GM18951 (cell line): ENCODE results near the gene MAST4.

Source experiments
- POLR2A ChIP-seq: IDR thresholded peaks from 4 replicates; pipeline ENCODE4 v1.6.1; 2011; ENCODE audit warnings: mild to moderate bottlenecking; ENCODE audit not compliant: insufficient read length, insufficient read depth; ENCODE audit errors: extremely low read depth
- in situ Hi-C: fragments of 300-500 bp; cut with MboI; formaldehyde crosslinking; loops from one replicate; pipeline ENCODE4 v1.12.0; 2022; ENCODE audit warnings: low sequenced_read_pairs, mixed read lengths, inconsistent platforms; ENCODE audit not compliant: unreplicated experiment

The MAST4 gene

GRCh38 chr5:67095346-67096171 lies 499.4 kb downstream of the MAST4 start:
- no peak for TF ChIP-seq POLR2A
- in situ Hi-C loops: no loop called here

- TF ChIP-seq POLR2A: no peak
- in situ Hi-C loops: no loop called here
Measured at GRCh38 chr5:67098656-67099055, 502.5 kb downstream of the MAST4 start.

- in situ Hi-C loops: no loop called here
- no peak for TF ChIP-seq POLR2A
Measured at GRCh38 chr5:67100301-67100700, 504.1 kb downstream of the MAST4 start.

GRCh38 chr5:67102708-67103107 lies 506.5 kb downstream of the MAST4 start:
- in situ Hi-C loops: no loop called here
- no peak for TF ChIP-seq POLR2A

GRCh38 chr5:67104859-67105258 lies 508.7 kb downstream of the MAST4 start:
- in situ Hi-C loops: no loop called here

GRCh38 chr5:67105270-67105669 lies 509.1 kb downstream of the MAST4 start:
- in situ Hi-C loops: no loop called here
- no peak for TF ChIP-seq POLR2A

More at GRCh38 chr5:67104859-67105258, 508.7 kb downstream of the MAST4 start:
- no peak for TF ChIP-seq POLR2A

- in situ Hi-C loops: no loop called here
- TF ChIP-seq POLR2A: no peak
Measured at GRCh38 chr5:67106626-67107342, 510.6 kb downstream of the MAST4 start.

- in situ Hi-C loops: no loop called here
- TF ChIP-seq POLR2A: no peak
Measured at GRCh38 chr5:67111779-67112178, 515.6 kb downstream of the MAST4 start.

- in situ Hi-C loops: no loop called here
- TF ChIP-seq POLR2A: no peak
Measured at GRCh38 chr5:67115246-67115645, 519.1 kb downstream of the MAST4 start.

GRCh38 chr5:67115817-67116216 lies 519.6 kb downstream of the MAST4 start:
- TF ChIP-seq POLR2A: no peak
- in situ Hi-C loops: no loop called here

- no peak for TF ChIP-seq POLR2A
- in situ Hi-C loops: no loop called here
Measured at GRCh38 chr5:67118050-67118620, 521.9 kb downstream of the MAST4 start.

GRCh38 chr5:67119010-67119409 lies 522.8 kb downstream of the MAST4 start:
- no peak for TF ChIP-seq POLR2A
- in situ Hi-C loops: no loop called here

- in situ Hi-C loops: no loop called here
- no peak for TF ChIP-seq POLR2A
Measured at GRCh38 chr5:67120032-67120431, 523.8 kb downstream of the MAST4 start.
